BJ (cell line): Measurements from ENCODE around the gene PDE4DIP. TPM values are rescaled to one million over a fixed set of nuclear protein-coding genes. Genes with fewer than 3 reads are reported as not detected.
"Not testable (repeated sequence)": the region's sequence is repeated elsewhere in the genome, so short reads cannot be mapped to it uniquely, and the experiment has no call there.

Source experiments
- CTCF ChIA-PET: fragments of 350-600 bp; formaldehyde crosslinking; extraction: SDS; loops from one replicate; lab custom pipeline; 2021; ENCODE audit warnings: antibody characterized with exemption, inconsistent platforms; lab: Yijun Ruan, JAX
- POLR2A ChIA-PET: fragments of 300-600 bp; sonication (Branson Sonifier 250); formaldehyde crosslinking; extraction: SDS; loops from one replicate; lab custom pipeline; 2021; ENCODE audit warnings: antibody characterized with exemption; lab: Charles Lee
- DNase-seq: peaks from one replicate; pipeline ENCODE4 v3.0.0-alpha.2; 2011; ENCODE audit warnings: low read depth
- H3K27me3 ChIP-seq: 2 replicates; pipeline ENCODE4 v1.6.0; 2011; ENCODE audit warnings: low read length; ENCODE audit not compliant: control insufficient read depth, insufficient read depth
- H3K36me3 ChIP-seq: 2 replicates; pipeline ENCODE4 v1.5.1; 2011; ENCODE audit warnings: low read length; ENCODE audit not compliant: control insufficient read depth, insufficient read depth
- H3K4me3 ChIP-seq: 2 replicates; pipeline ENCODE4 v1.5.1; 2011; ENCODE audit warnings: low read depth, mild to moderate bottlenecking, control low read depth, low read length
- polyA plus RNA-seq: library from polyadenylated mRNA; depleted of rRNA; stranded (reverse); fragments of >200 nt; gene quantifications from 2 replicates; pipeline ENCODE4 v1.2.3, GENCODE V29; 2011

PDE4DIP gene
- polyA plus RNA-seq, 1 experiment: 75.1 TPM

DNA sequence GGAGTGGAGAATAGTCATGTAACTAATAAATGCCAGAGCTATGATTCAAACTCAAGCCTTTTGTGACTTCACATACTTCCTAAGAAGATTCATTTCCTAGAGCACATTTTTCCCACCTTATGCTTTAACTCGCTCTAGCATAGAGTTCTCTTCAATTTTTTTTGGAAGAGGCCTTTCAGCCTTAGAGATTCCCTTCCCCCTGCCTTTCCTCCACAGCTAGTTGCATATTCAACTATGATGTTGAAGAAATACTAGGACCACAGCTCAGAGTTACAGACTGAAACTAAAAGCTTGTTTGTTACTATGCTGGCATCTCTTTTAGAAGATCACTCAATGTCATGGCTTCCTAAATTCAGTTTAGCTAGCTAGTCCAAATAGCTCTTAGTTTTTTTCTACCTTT is 131.2 kb downstream of the PDE4DIP start:
- CTCF ChIA-PET, H3K27me3 ChIP-seq, H3K4me3 ChIP-seq, POLR2A ChIA-PET, H3K36me3 ChIP-seq: not testable (repeated sequence)
- DNase-seq: peak; percentile 61

DNA sequence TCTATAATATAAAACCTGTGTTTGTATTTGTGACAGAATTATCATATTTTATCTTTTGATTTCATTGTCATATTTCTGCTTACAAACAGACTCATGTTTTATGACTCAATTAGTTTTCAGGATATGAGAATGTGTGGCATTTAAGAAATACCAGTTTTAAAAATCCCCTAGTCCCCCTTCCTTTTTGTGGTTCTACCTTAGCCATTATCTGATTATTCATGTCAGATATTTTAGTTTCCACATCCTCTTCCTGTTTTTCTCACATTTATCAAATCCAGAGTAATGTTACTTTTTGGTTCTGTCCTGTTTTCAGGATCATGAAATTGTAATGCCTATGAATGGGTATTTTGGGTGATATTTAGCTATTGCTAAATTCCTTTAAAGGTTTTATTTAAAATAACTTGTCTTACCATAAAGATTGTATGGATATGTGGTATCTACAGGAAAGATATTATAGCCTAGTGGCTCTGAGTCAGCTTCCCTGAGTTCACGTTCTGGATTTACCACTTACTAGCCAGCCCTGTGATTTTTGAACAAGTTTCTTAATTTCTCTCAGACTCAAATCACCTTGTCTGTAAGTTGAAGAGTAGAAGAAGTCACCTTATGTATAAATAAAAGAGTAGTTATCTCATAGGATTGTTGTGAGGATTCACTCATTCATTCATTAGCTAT is 131.8 kb downstream of the PDE4DIP start:
- H3K36me3 ChIP-seq, H3K27me3 ChIP-seq, CTCF ChIA-PET, POLR2A ChIA-PET, DNase-seq, H3K4me3 ChIP-seq: not testable (repeated sequence)

DNA sequence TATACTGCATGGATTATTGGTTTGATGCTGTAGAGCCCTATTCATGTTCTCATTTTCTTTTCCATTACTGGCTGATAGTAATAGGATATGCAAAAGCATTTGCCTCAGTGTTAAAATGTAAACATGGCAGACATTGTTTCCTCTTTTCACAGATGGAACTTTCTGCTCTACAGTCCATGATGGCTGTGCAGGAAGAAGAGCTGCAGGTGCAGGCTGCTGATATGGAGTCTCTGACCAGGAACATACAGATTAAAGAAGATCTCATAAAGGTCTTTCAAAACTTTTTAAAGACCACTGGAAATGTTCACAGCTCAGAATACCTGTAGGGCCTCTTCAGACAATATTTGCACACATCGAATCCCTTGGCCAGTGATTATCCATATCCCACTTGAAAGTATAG is 133.6 kb downstream of the PDE4DIP start:
- H3K4me3 ChIP-seq, POLR2A ChIA-PET, DNase-seq, CTCF ChIA-PET, H3K27me3 ChIP-seq: not testable (repeated sequence)
- H3K36me3 ChIP-seq: peaks cover 12% of the 10 kb centered on the region

GRCh38 chr1:148989378-148989777 is 145.2 kb downstream of the PDE4DIP start:
- H3K4me3 ChIP-seq, H3K36me3 ChIP-seq, CTCF ChIA-PET, H3K27me3 ChIP-seq, POLR2A ChIA-PET, DNase-seq: not testable (repeated sequence)

DNA sequence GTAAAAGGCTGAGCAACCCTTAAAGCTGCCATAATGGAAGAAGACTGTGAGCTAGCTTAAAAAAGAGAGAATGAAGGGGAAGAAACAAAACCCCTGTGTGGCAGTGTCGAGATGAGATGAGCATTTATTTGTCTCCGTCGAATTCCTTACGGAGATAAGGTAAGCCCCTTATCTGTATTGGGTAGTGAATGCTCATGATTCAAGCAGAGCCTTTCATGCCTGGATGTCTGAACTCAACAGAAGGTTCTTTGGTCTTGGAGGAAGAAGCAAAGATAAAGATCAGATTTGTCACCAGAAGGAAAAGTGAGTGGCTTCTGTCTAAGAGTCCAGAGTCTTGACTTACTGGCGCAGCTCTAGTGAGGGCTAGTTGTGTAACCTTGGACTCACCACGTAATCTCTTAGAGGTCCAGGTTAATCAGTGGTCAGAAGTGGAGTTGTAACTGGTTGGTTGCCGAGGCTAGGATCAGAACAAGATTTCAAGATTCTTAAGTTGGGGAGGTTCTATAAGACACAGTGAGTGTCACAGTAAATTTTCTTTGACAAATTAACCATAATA is 146.1 kb downstream of the PDE4DIP start:
- POLR2A ChIA-PET, CTCF ChIA-PET, DNase-seq, H3K36me3 ChIP-seq, H3K4me3 ChIP-seq, H3K27me3 ChIP-seq: not testable (repeated sequence)

- H3K4me3 ChIP-seq, H3K36me3 ChIP-seq, H3K27me3 ChIP-seq, POLR2A ChIA-PET, CTCF ChIA-PET, DNase-seq: not testable (repeated sequence)
Observed at GRCh38 chr1:148991818-148992217, 147.6 kb downstream of the PDE4DIP start.

- H3K4me3 ChIP-seq, H3K36me3 ChIP-seq, H3K27me3 ChIP-seq, POLR2A ChIA-PET, CTCF ChIA-PET, DNase-seq: not testable (repeated sequence)
Observed at GRCh38 chr1:148992364-148992763, 148.1 kb downstream of the PDE4DIP start.

- POLR2A ChIA-PET, DNase-seq: not testable (repeated sequence)
Observed at GRCh38 chr1:148996449-148997224, 152.4 kb downstream of the PDE4DIP start.

DNA sequence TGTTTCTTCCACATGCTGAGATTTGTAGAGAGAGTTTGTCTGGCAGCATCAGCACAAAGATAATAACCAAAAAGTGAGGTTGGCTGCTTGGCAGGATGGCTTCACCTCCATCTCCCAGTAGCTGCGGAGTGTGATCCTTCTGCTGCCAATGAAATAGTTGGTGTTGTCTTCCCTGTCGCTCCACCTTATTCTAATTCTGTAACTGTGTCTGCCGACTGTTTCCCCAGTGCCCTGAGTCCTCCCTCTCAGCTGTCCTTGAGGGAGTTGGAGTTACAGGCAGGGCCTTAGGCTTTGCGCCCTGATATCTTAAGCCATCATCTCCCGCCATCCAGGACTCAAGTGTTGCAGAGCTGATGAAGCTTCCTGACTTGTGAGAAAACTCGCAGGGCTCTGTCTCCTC is 153.2 kb downstream of the PDE4DIP start:
- H3K36me3 ChIP-seq, H3K4me3 ChIP-seq, POLR2A ChIA-PET, DNase-seq, CTCF ChIA-PET, H3K27me3 ChIP-seq: not testable (repeated sequence)

More at GRCh38 chr1:148996449-148997224, 152.4 kb downstream of the PDE4DIP start:
- H3K4me3 ChIP-seq, H3K36me3 ChIP-seq, H3K27me3 ChIP-seq, CTCF ChIA-PET: not testable (repeated sequence)

GRCh38 chr1:149002664-149003063 is 158.4 kb downstream of the PDE4DIP start:
- POLR2A ChIA-PET, H3K4me3 ChIP-seq, H3K36me3 ChIP-seq, CTCF ChIA-PET, H3K27me3 ChIP-seq, DNase-seq: not testable (repeated sequence)

GRCh38 chr1:149008326-149008725 is 164.1 kb downstream of the PDE4DIP start:
- H3K27me3 ChIP-seq, POLR2A ChIA-PET, H3K36me3 ChIP-seq, DNase-seq, H3K4me3 ChIP-seq, CTCF ChIA-PET: not testable (repeated sequence)

DNA sequence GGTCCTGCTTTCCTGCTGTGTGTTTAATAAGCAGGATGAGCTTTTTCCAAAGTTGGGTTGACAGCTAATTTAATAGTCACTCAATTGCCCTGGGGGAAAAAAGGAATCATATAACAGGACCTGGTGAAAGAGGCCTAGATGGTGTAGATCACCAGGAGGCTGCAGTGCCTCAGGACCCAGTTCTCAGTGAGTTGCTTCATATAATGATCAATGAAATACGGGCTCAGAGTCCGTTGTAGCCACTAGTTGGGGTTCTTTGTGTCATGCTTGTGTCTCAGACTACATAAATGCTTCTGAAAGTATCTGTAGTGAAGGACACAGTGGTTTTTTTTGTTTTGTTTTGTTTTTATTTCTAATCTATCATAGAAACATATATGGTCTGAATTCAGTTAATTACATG is 164.5 kb downstream of the PDE4DIP start:
- CTCF ChIA-PET, H3K27me3 ChIP-seq, POLR2A ChIA-PET, DNase-seq, H3K36me3 ChIP-seq, H3K4me3 ChIP-seq: not testable (repeated sequence)

GRCh38 chr1:149009761-149010160 is 165.5 kb downstream of the PDE4DIP start:
- H3K27me3 ChIP-seq, DNase-seq, POLR2A ChIA-PET, CTCF ChIA-PET, H3K4me3 ChIP-seq, H3K36me3 ChIP-seq: not testable (repeated sequence)
